SK-N-SH (cell line): ENCODE results near the gene B3GAT3. TPM values are rescaled to one million over a fixed set of nuclear protein-coding genes. Genes with fewer than 3 reads are reported as not detected.
A peak's percentile ranks its signal among the peaks of the same experiment; 100 is the strongest.

Experiments
- CTCF ChIA-PET: fragments of 300-600, 350-600 bp; formaldehyde crosslinking; extraction: SDS; loops from one replicate; lab custom pipeline; 2021; lab: Yijun Ruan, JAX
- POLR2A ChIA-PET: fragments of 350-600 bp; sonication (Branson Sonifier 250); formaldehyde crosslinking; extraction: SDS; loops from one replicate; lab custom pipeline; 2020; ENCODE audit warnings: antibody characterized with exemption, inconsistent platforms; lab: Yijun Ruan, JAX
- DNase-seq: peaks from one replicate; pipeline ENCODE4 v3.0.0; 2012
- H2AFZ ChIP-seq: fragments of 200-600 bp; sonication (generic); 2 replicates; pipeline ENCODE4 v1.8.1; 2016; ENCODE audit warnings: antibody characterized with exemption, mild to moderate bottlenecking, low read depth
- H3F3A ChIP-seq: fragments of 200-600 bp; sonication (generic); replicated peaks from 2 replicates; pipeline ENCODE3; 2016; ENCODE audit warnings: antibody characterized with exemption, mild to moderate bottlenecking; ENCODE audit not compliant: insufficient read depth
- H3K27ac ChIP-seq, 2 experiments: fragments of 200-500 bp in 1 of 2; fragments of 200-600 bp in 1 of 2; sonication (Bioruptor generic) in 1 of 2; sonication (generic), shearing (Covaris generic) in 1 of 2; 2 replicates each; pipeline versions ENCODE4 v1.5.1 to v1.6.1; 2014 to 2016; ENCODE audit warnings: low read depth in 2 of 2, inconsistent platforms in 1 of 2, low read length in 1 of 2, mild to moderate bottlenecking in 1 of 2, mixed read lengths in 1 of 2
- H3K27me3 ChIP-seq: fragments of 200-600 bp; sonication (generic), shearing (Covaris generic); 2 replicates; pipeline ENCODE4 v1.6.1; 2016; ENCODE audit warnings: mixed run types; ENCODE audit not compliant: insufficient read depth
- H3K36me3 ChIP-seq, 2 experiments: fragments of 200-500 bp in 1 of 2; fragments of 200-600 bp in 1 of 2; sonication (Bioruptor generic) in 1 of 2; sonication (generic) in 1 of 2; replicated peaks in 1 of 2; 2 replicates each; pipeline versions ENCODE3 to v1.5.1; 2014 to 2016; ENCODE audit warnings: low read length in 1 of 2, mild to moderate bottlenecking in 1 of 2; ENCODE audit not compliant: insufficient read depth in 2 of 2, control insufficient read depth in 1 of 2
- H3K4me1 ChIP-seq, 2 experiments: fragments of 200-500 bp in 1 of 2; fragments of 200-600 bp in 1 of 2; sonication (Bioruptor generic) in 1 of 2; sonication (generic), shearing (Covaris generic) in 1 of 2; 2 replicates each; pipeline versions ENCODE4 v1.5.1 to v1.6.1; 2014 to 2016; ENCODE audit warnings: low read depth in 1 of 2, low read length in 1 of 2, mixed run types in 1 of 2; ENCODE audit not compliant: insufficient read depth in 2 of 2, control insufficient read depth in 1 of 2
- H3K4me2 ChIP-seq: fragments of 200-600 bp; sonication (generic), shearing (Covaris generic); 2 replicates; pipeline ENCODE4 v1.6.1; 2017; ENCODE audit warnings: mixed run types
- H3K4me3 ChIP-seq, 2 experiments: fragments of 200-500 bp in 1 of 2; fragments of 200-600 bp in 1 of 2; sonication (Bioruptor generic) in 1 of 2; sonication (generic), shearing (Covaris generic) in 1 of 2; 2 replicates each; pipeline versions ENCODE4 v1.5.1 to v1.8.1; 2014 to 2016; ENCODE audit warnings: low read depth in 2 of 2, inconsistent platforms in 1 of 2, low read length in 1 of 2, mild to moderate bottlenecking in 1 of 2, mixed read lengths in 1 of 2, moderate library complexity in 1 of 2
- H3K79me2 ChIP-seq: fragments of 200-600 bp; sonication (generic); 2 replicates; pipeline ENCODE4 v1.8.1; 2017; ENCODE audit warnings: mild to moderate bottlenecking; ENCODE audit not compliant: insufficient read depth
- H3K9ac ChIP-seq: fragments of 200-600 bp; sonication (generic); 2 replicates; pipeline ENCODE4 v1.6.1; 2017; ENCODE audit warnings: mixed run types
- H3K9me2 ChIP-seq: fragments of 200-600 bp; sonication (generic); 2 replicates; pipeline ENCODE4 v1.6.1; 2017; ENCODE audit warnings: mixed run types
- H3K9me3 ChIP-seq: fragments of 200-600 bp; sonication (generic); 2 replicates; pipeline ENCODE4 v1.6.1; 2017; ENCODE audit warnings: mixed run types, mild to moderate bottlenecking, moderate library complexity
- H4K20me1 ChIP-seq: fragments of 200-600 bp; sonication (generic); 2 replicates; pipeline ENCODE4 v1.6.1; 2017; ENCODE audit warnings: mild to moderate bottlenecking, mixed run types; ENCODE audit not compliant: insufficient read depth
- CTCF ChIP-seq: fragments of 200-600 bp; sonication (generic); IDR thresholded peaks from 2 replicates; pipeline ENCODE4 v1.6.1; 2017; ENCODE audit warnings: antibody characterized with exemption, mild to moderate bottlenecking, moderate library complexity
- ELF1 ChIP-seq: IDR thresholded peaks from 2 replicates; pipeline ENCODE4 v1.4.0; 2012
- FOSL2 ChIP-seq: IDR thresholded peaks from 2 replicates; pipeline ENCODE4 v1.4.0; 2012; ENCODE audit warnings: low read depth, mild to moderate bottlenecking, moderate library complexity, borderline replicate concordance
- GABPA ChIP-seq: IDR thresholded peaks from 2 replicates; pipeline ENCODE4 v1.4.0; 2012; ENCODE audit warnings: low read depth, mild to moderate bottlenecking
- MEF2A ChIP-seq: IDR thresholded peaks from 2 replicates; pipeline ENCODE4 v1.4.0; 2012; ENCODE audit warnings: low read depth, borderline replicate concordance
- PBX3 ChIP-seq: IDR thresholded peaks from 2 replicates; pipeline ENCODE4; 2012
- POLR2AphosphoS5 ChIP-seq: IDR thresholded peaks from 2 replicates; pipeline ENCODE4 v1.6.1; 2012; ENCODE audit warnings: low read depth, low read length
- SMC3 ChIP-seq: IDR thresholded peaks from 2 replicates; pipeline ENCODE4 v1.6.1; 2012; ENCODE audit warnings: low read depth, low read length, improper control_type of control experiment
- TEAD4 ChIP-seq: IDR thresholded peaks from 2 replicates; pipeline ENCODE4 v1.4.0; 2012; ENCODE audit warnings: mild to moderate bottlenecking, borderline replicate concordance; ENCODE audit not compliant: insufficient read depth
- USF2 ChIP-seq: fragments of 150-350 bp; IDR thresholded peaks from 2 replicates; pipeline ENCODE4 v1.6.1; 2017; ENCODE audit warnings: antibody characterized with exemption, low read length, low read depth, borderline replicate concordance
- YY1 ChIP-seq: IDR thresholded peaks from 2 replicates; pipeline ENCODE4 v1.4.0; 2012; ENCODE audit warnings: low read depth, mild to moderate bottlenecking
- ZBTB33 ChIP-seq: IDR thresholded peaks from 2 replicates; pipeline ENCODE4 v1.4.0; 2012; ENCODE audit warnings: low read depth, borderline replicate concordance
- WGBS: methylation state at CpG from one replicate; pipeline ENCODE4 v1.1.6; 2017; ENCODE audit warnings: low lambda C conversion rate; 5-methylcytosine and 5-hydroxymethylcytosine counted together
- polyA plus RNA-seq, 3 experiments: library from polyadenylated mRNA; depleted of rRNA; stranded (reverse); fragments of >200 nt; gene quantifications; 2 replicates each; pipeline ENCODE4 v1.2.3, GENCODE V29; 2012

B3GAT3 gene
- polyA plus RNA-seq, 1 of the 3 experiments (the other 2 are of a cell fraction) = 104 TPM

GRCh38 chr11:62612366-62613290 is 9.2 kb downstream of the B3GAT3 start, which contains the start of the genes EML3 and ROM1:
Gene EML3 (minus strand): TSS chr11:62612775. CDS start chr11:62612457, 318 bp downstream.
Gene ROM1 (plus strand): TSS chr11:62613257. CDS start chr11:62613282, 25 bp downstream.
- Histone ChIP-seq H3K4me1 (peaks cover 4 to 24% of the 10 kb centered on the region in 2 experiments; a peak in 2 of 4 replicates), H3K79me2 (peaks cover 17% of the 10 kb centered on the region; the same call in 1 of the 2 replicates), H3K9me2 (no peaks in the 10 kb centered on the region), H3F3A (peaks cover 27% of the 10 kb centered on the region), H3K36me3 (peaks cover 14 to 24% of the 10 kb centered on the region in 2 experiments), H3K9ac (peak within 1 kb of the TSS; percentile 70), H3K4me2 (peak within 1 kb of the TSS; percentile 82), H3K27ac (peak within 1 kb of the TSS; percentile 70 to 92), H3K9me3 (no peaks in the 10 kb centered on the region), H2AFZ (peak within 1 kb of the TSS; percentile 76), H3K4me3 (peak within 1 kb of the TSS; percentile 71 to 81), H4K20me1 (no peaks in the 10 kb centered on the region), H3K27me3 (no peaks in the 10 kb centered on the region)
- TF ChIP-seq POLR2AphosphoS5 (peak; percentile 16; the same call in 1 of the 2 replicates), CTCF (peak; percentile 76), YY1 (0 out of 2 replicates have a peak, but pooled peaks have one; percentile 5), TEAD4 (0 out of 2 replicates have a peak, but pooled peaks have one; percentile 6), ZBTB33 (no peak), USF2 (no peak), SMC3 (peak; percentile 13; the same call in 1 of the 2 replicates), PBX3 (0 out of 2 replicates have a peak, but pooled peaks have one; percentile 5), ELF1 (0 out of 2 replicates have a peak, but pooled peaks have one; percentile 18), MEF2A (no peak), GABPA (peak; percentile 30; the same call in 1 of the 2 replicates), FOSL2 (no peak; the same call in 1 of the 2 replicates)
- DNase-seq = peak; percentile 97
- POLR2A ChIA-PET = interaction anchor here (0.5 to 2.7 kb wide), 10 partner anchors 9 to 340 kb away, joined by 3 to 18 read pairs (median 6); partner anchors contain the start of genes B3GAT3, C11orf98, CSKMT and EEF1G
- CTCF ChIA-PET = interaction anchor here (0.7 to 6.9 kb wide), 22 partner anchors 9 to 218 kb away, joined by 3 to 69 read pairs (median 4); partner anchors contain the start of genes B3GAT3, C11orf98, CSKMT and LBHD1
- 1% methylated on average over 13 of the region's 91 CpGs for WGBS
